GM12891 (cell line): ENCODE results near the gene LYPD1.

Experiments used
- PAX5 ChIP-seq: IDR thresholded peaks from 2 replicates; pipeline ENCODE4 v1.6.1; 2011; ENCODE audit warnings: low read length, moderate library complexity, mild to moderate bottlenecking; ENCODE audit not compliant: insufficient read depth, severe bottlenecking
- POLR2A ChIP-seq: IDR thresholded peaks from 2 replicates; pipeline ENCODE4 v1.6.1; 2011; ENCODE audit warnings: low read depth, low read length, control low read depth
- POLR2AphosphoS5 ChIP-seq: IDR thresholded peaks from 2 replicates; pipeline ENCODE4 v1.6.1; 2011; ENCODE audit warnings: low read depth, low read length, control low read depth
- SPI1 ChIP-seq: IDR thresholded peaks from 2 replicates; pipeline ENCODE4 v1.6.1; 2011; ENCODE audit warnings: low read depth, low read length, control low read depth
- TAF1 ChIP-seq: IDR thresholded peaks from 2 replicates; pipeline ENCODE4 v1.6.1; 2011; ENCODE audit warnings: low read depth, low read length, control low read depth

DNA sequence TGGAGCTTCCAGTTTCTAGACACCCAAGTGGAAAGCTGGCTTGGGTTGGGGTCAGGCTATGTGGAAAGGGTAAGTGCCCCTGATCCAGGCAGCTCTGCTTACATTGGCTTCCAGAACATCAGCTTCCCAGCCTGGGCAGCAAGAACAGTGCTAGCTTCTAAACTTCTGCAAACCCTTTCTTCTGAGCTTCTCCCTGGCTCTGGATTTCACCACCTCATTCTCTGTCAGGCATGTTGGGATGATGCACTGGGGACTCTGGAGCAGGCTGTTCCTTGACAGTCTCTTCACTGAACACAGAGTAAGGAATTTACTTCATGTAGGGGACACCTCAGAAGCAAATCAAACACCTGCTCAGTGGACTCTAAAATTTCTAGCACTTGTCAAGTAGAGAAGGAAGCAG, 72.8 kb downstream of the LYPD1 start:
- TF ChIP-seq POLR2A (no peak), TAF1 (no peak), POLR2AphosphoS5 (no peak), PAX5 (no peak), SPI1 (no peak)
